Measurements from ENCODE around the gene CAMSAP2.
A peak's percentile ranks its signal among the peaks of the same experiment; 100 is the strongest.

The CAMSAP2 gene, protein sequence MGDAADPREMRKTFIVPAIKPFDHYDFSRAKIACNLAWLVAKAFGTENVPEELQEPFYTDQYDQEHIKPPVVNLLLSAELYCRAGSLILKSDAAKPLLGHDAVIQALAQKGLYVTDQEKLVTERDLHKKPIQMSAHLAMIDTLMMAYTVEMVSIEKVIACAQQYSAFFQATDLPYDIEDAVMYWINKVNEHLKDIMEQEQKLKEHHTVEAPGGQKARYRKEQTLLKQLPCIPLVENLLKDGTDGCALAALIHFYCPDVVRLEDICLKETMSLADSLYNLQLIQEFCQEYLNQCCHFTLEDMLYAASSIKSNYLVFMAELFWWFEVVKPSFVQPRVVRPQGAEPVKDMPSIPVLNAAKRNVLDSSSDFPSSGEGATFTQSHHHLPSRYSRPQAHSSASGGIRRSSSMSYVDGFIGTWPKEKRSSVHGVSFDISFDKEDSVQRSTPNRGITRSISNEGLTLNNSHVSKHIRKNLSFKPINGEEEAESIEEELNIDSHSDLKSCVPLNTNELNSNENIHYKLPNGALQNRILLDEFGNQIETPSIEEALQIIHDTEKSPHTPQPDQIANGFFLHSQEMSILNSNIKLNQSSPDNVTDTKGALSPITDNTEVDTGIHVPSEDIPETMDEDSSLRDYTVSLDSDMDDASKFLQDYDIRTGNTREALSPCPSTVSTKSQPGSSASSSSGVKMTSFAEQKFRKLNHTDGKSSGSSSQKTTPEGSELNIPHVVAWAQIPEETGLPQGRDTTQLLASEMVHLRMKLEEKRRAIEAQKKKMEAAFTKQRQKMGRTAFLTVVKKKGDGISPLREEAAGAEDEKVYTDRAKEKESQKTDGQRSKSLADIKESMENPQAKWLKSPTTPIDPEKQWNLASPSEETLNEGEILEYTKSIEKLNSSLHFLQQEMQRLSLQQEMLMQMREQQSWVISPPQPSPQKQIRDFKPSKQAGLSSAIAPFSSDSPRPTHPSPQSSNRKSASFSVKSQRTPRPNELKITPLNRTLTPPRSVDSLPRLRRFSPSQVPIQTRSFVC (N-terminal part only)

DNA sequence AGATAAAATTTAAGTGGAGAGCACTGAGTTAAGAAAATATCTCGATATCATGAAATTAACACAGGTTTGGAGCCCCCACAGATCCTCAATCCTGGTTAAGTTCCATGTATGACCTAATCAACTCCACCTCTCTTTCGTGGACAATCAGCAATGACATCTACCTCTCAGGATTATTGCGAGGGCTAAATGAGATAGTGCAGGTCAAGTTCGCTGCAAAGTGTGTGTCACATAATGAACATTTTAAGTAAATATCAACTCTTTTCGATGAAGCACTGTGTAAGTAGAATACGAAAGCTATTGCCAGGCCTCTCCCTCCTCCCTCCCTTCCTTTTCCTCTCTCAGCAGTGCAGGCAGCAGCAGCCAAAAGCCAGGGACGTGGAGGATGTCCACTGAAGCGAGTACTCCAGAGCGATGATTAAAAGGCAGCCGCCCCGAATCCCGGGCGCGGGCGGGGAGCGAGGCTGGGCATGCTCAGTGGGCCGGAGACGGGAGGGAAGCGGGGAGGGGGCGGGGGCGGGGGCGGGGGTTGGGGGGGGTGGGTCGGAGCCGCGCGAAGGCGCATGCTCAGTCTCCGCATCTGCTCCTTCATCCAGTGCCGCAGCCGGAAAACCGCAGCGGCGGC lies at the start of gene CAMSAP2:
Gene CAMSAP2, plus strand, starts transcription at position 567 of the 622 bp plus-strand sequence. CDS start 935 bp downstream, outside the sequence.
- DNase-seq = peak; percentile 84

DNA sequence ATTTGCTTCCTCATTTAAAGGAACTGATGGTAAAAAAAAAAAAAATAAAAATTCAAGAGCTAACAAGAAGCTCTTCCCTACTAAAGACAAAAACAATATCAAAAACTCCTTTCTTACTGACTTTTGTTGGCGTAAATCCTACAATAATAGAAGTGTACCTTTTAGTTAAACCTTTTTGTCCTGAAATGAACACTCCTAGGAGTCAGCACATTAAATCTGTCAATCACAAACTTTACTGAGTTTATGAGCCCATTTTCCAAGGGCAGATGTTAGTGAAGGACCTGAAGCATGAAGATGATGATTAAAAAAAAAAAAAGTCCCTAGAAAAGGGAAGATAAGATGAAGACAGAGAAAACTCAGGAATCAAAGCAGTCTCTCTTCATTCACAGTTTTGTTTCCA lies 46.4 kb upstream of the CAMSAP2 start:
- no peak for DNase-seq

DNA sequence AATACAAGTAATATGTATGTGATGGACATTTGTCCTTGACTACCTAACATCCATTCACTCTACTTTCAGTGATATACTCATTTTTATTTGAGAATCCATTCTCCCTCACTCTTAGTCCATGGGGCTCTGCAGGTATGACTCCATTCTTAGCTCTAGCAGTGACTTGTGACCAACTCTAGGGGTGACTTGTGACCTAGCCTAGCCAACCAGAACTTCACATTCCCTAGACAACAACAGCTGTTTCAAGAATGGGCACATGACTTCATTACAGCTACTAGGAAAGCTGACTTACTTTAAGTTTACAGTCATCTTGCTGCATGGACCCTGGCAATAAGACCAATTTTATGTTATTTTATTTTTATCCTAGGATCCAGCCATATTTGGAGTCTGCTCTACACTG lies 45.4 kb upstream of the CAMSAP2 start:
- no peak for DNase-seq

DNA sequence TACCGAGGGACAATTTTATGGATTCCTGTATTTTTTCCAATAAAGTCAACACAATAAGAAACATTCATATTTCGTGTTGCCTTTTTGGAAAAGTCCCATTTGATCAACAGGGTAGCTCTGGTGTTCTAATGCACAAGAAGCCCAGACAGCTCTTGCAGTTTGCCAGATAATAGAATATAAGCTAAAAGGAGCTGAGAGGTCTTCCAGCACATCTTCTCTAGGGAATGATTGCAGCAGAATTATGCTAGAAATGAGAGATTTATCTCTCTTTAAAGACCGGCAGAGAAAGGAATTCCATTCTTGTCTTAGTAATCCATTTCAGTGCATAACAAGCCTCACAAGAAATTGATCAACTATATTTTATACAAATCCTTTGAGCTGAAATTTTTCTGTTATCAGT lies 44.0 kb upstream of the CAMSAP2 start:
- DNase-seq = no peak

DNA sequence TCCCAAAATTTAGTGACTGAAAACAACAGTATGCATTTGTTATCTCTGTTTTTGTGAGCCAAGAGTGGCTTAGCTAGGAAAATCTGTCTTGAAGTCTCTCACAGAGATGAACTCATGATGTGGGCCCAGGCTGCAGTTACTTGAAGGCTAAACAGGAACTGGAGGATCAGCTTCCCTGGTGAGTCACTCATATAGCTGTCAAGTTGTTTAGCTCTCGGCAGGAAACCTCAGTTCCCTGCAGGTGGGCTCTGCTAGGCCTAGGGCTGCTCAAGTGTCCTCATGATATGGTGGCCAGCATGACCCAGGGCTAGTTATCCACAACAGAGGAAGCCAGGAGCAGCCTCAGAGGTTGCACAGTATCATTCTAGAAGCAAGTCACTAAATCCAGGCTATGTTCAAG lies 38.8 kb upstream of the CAMSAP2 start:
- DNase-seq = no peak

DNA sequence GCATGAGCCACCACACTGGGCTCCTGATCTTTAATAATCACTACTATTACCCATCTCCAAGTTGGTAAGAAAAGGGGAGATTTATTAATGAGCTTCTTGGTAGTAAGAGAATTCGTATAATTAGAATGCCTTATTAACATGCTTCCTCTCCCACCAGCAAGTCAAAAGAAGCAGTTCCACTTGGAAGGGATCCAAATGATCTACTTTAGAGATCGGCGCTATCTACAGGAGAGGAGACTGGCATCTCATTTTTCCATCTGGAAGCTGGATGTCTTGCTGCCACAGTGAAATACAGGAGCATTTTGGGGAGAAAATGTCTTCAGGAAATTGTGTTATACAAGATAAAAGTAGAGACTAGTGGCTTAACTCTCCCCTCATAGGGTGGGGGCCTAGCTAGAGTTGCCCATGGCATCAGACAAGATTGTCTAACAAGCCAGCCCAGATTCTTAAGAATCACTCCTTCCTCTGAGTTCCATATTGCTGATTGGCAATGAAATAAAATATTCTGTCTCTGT lies 33.6 kb upstream of the CAMSAP2 start:
- DNase-seq = no peak

DNA sequence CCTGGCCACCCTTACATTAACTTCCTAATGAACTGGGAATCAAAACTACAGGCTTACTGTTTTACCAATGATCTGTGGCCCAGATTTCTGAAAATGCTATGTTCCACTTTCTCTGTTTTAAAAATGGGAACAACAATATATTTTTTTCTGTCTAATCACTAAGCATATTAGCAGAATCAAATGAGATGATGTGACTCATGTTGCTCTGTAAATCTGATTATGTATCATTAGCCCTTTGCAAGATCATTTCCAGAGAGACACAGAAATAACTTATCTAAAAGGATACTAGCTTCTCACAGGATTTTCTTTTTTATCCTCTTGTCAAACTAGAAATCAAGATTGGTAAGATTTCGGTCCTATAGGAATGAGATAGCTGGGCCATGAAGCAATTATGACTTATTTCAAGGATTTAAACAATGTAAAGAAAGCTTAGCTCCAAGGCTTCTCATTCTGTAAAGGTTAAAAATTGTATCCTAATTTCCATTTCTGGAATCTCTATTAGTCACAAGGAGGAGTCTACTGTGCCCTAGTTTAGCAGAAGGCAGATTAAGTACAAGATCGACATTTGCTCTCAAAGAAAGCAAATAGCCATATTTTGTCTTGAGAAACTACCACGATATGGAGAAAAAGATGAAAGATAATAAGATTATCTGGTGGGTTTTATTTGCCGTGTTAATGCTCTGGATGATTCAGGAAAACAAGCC lies 32.4 kb upstream of the CAMSAP2 start:
- no peak for DNase-seq

DNA sequence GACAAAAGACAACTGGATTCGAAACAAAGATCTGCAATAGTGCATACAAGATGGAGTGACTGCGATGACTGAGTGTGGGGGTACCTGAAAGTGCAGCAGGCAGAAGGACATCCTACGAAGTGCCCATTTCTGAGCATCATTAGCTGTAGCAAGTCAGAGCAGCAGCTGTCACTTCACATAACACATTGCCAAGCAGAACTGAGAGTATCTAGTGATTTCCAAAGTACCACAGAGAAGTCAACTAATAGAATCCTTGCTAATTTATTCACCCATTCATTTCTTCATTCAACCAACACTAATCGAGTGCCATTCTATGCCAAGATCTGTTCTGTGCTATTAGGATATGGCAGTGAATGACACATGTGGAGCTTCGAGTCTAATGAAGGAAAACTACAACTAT lies 31.6 kb upstream of the CAMSAP2 start:
- DNase-seq = no peak

DNA sequence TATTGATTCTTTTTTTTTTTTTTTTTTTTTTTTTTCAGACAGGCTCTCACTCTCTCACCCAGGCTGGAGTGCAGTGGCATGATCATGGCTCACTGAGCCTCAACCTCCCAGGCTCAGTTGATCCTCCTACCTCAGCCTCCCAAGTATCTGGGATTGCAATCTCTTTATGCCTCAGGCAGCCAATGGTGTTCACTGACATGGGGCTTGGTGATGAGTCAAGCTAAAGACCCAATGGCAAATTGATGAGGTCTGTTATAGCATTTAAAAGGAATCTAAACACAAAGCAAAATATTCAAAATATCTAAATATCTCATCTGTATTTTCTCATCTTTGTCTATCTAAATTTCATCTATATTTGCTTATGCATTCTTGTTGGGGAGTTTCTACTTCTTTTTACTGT lies 30.5 kb upstream of the CAMSAP2 start:
- DNase-seq = no peak

DNA sequence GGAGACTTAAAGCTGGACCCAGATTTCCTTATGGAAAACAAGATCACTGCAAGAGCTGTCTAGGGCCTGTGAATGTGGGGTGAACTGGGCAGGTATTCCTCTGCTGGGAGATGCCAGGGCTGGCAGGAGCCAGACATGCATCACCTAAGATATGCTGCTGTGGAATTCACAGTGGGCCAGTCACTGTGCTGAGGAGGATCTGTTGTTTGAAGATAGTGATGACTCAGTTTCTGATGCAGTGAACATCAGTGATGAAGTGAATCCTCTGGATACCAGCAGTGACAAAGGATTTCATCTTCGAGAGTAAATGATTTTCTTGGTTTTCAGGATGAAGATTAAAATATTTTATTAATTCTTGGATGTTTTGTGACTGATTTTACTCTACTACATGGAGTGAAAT lies 29.9 kb upstream of the CAMSAP2 start:
- DNase-seq = peak; percentile 23

DNA sequence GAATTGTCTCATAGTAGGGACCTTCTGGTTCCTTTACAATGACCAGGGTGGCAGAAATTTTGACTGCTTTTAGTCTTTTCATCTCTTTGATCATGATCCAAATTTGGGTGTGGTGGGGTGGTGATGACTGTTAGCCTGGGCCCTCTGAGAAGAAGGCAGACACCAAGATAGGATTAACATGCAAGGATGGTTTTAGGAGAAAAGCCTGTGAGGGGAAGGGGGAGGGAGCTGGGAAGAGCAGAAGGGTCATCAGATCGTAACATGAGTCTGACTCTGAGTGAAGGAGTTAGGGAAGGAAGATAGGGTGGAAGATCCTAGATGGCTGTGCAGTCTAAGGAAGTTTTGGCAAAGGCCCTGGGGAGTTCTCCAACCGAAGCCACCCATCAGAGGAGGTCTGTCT lies 28.5 kb upstream of the CAMSAP2 start:
- no peak for DNase-seq

DNA sequence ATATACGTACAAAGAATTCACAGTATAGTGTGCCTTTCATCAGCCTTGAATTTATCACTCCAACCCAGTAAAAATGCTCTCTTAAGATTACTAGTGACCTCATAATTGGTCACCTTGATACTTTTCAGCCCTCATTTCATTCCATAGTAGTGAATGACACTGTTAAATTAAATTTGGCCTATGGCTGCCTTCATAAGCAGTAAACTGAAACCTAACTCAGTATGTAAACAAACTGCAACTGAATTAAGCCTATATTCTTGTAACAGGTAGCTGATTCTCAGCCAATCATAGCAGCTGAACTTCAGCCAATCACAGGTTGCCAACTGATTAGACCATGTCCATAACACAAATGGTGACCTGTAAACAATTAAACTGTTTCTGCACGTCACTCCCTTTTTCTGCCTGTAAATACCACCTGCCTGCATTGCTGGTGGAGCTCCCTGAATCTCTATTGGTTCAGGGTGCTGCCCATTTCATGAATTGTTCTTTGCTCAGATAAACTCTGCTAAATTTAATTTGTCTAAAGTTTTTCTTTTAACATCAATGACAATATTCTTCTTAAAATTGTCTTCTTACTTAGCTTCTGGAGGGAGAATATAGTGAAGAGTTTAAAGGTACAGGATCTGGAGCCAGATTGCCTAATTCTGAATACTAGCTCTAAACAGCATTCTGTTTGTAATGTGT lies 24.0 kb upstream of the CAMSAP2 start:
- no peak for DNase-seq

DNA sequence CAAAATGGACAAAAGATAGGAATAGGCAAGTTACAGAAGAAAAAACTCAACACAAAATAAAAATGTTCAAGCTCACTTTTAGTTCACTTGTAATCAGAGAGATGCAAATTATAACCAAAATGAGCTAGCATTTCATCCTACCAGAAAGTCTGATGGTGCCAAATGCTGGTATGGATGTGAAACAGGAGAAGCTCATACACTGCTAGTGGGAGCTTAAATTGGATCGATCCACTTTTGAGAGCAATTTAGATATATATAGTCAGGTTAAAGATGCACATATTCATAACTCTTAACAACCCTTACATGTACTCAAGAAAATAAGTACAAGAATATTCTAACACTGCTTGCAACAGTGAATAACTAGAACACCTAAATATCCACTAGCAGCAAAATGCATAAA lies 18.5 kb upstream of the CAMSAP2 start:
- no peak for DNase-seq

DNA sequence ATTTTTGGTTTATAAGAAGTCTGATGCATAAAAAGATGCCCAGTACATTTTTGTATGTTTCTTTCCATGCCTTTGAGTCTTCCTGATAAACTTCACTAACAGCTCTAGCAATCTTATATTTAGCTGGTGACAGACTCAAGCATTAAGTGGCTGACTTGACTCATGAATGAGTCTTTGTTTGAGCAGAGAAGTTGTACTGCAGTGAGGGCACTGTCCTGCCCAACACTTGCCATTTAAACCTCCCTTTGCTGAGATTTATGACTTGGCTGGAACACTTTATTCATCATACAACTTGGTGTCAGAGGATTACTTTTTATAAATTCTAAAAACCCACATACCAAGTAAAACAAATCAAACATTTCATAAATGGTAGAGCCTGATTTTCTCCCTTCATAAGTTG lies 14.6 kb upstream of the CAMSAP2 start:
- DNase-seq = no peak

DNA sequence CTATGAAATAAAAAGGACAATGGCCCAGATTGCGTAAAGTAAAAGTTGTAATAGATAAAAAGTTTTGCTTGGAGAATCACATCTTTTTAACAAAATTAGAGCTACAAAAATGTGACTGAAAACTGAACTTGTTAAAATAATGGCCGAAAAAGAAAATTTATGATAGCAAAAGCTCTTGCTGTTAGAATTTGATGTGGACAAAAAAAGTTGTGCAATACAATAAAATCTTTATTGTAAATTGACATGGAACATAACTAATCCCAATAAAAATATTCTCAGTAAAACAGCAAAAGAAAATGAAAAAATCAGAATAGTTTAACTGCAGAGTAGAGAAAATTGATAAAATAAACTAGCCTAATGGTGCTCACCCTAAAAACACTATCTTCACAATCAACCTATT lies 11.4 kb upstream of the CAMSAP2 start:
- no peak for DNase-seq

DNA sequence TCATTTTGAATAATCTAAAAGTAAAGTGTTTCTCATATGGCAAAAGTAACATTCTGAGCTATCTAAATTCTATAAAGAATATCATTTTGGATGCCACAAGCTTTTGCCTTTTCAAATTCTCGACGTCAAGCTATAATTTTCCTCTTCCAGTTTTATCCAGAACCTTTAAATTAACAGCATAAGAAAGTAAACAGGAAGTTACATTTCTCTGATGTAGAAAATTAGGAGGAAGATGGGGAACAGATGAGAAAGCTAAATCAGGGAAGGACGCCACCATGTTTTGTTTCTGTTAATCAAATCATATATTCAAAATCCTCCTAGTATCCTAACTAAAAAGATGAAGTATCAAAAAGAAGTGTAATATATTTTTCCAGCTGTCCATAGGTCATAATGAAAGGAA lies 8.8 kb upstream of the CAMSAP2 start:
- peak; percentile 34 for DNase-seq

DNA sequence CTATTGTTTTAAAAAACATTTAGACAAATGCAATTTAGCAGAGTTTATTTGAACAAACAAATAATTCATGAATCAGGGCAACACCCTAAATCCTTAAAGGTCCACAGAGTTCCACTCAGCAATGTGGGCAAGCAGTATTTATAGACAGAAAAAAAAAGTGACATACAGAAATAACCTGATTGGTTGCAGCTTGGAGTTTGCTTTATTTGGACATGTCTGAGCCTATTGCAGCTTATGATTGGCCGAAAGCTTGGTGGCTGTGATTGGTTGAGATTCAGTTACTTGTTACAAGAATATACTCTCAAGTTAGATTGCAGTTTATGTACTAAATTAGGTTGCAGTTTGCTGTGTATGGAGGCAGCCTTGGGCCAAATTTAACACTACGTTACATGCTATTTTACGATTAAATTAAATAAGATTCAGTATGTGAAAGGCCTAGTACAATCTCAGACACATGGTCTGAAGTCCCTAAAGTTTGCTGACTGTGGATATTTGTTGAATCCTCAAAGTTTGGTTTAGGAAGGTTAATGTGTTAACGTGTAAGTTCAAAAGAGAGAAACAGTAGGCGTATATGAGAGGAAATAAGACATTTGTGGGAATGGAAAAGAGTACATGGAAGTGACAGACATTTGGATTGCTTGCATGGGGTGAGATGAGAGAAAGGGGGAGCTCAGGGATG lies 6.9 kb upstream of the CAMSAP2 start:
- DNase-seq = peak; percentile 37

DNA sequence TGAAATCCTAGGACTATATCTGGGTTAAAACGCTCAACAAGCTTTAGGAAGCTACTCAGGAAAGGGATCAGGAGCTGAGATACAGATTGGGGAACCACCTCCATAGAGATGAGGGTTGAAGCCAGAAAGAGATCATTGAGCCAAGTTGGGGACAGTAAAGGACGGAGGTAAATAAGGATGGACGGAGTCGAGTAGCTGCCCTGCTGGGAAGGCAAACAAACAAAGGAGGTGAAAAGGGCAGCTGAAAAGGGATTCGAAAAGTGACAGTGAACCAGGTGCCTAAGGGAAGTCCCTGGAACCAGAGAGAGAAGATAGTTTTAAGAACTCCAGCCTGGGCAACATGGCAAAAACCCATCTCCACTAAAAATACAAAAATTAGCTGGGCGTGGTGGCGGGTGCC lies 6.3 kb upstream of the CAMSAP2 start:
- DNase-seq = no peak

DNA sequence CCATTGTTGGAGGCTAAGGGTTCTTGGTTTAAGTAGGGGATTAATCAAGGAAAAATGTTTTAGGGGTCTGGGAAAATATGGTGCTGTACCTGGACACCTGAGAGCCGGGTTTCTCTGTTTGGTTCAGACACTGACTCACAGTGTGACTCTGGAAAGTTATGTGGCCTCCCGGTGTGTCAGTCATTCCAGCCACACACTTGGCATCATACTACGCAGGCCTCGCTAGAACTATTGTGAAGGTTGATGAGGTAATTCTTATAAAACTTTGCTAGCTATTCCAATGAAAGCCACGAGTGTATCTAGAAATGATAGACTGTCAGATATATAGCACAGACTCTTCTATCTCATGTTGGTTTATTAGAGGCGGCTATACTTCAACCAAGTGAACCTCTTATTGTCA lies 4.8 kb upstream of the CAMSAP2 start:
- DNase-seq = no peak

DNA sequence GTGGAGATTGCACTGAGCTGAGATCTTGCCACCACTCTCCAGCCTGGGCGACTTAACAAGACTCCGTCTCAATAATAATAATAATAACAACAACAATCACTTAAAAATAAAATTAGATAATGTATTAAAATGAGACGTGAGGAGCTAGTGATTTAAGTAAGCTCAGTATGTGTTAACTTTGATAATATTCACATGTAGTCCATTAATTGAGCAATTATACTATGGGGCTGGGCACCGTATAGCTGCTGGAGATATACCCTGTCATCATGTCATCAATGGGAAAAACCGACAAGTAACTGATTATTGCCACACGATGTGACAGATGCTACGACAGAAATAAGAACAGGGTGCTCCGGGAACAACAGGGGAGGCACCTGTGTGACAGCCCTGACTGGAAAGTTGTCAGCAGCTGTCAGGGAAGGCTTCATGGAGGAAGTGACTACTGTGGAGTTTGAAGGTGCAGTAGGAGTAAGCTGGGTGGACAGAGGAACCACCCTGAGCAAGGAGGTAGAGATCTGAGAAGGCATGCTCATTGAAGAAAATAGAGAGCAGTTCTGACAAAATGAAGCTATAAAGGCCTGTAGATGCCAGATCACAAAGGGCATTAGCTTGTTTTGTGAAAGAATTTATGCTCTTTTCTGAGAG lies 924 bp upstream of the CAMSAP2 start:
- DNase-seq = peak; percentile 43
